HG02885 (cell line): ENCODE data around the gene NPPA.

Experiments used
- ATAC-seq: cut with Tn5 transposase; IDR thresholded peaks from one replicate; pipeline ENCODE4 v1.9.1; 2021; ENCODE audit warnings: mild to moderate bottlenecking; ENCODE audit not compliant: unreplicated experiment, poor library complexity

The NPPA gene

GRCh38 chr1:11845641-11846335, 1.8 kb downstream of the NPPA start:
- no peak for ATAC-seq

DNA sequence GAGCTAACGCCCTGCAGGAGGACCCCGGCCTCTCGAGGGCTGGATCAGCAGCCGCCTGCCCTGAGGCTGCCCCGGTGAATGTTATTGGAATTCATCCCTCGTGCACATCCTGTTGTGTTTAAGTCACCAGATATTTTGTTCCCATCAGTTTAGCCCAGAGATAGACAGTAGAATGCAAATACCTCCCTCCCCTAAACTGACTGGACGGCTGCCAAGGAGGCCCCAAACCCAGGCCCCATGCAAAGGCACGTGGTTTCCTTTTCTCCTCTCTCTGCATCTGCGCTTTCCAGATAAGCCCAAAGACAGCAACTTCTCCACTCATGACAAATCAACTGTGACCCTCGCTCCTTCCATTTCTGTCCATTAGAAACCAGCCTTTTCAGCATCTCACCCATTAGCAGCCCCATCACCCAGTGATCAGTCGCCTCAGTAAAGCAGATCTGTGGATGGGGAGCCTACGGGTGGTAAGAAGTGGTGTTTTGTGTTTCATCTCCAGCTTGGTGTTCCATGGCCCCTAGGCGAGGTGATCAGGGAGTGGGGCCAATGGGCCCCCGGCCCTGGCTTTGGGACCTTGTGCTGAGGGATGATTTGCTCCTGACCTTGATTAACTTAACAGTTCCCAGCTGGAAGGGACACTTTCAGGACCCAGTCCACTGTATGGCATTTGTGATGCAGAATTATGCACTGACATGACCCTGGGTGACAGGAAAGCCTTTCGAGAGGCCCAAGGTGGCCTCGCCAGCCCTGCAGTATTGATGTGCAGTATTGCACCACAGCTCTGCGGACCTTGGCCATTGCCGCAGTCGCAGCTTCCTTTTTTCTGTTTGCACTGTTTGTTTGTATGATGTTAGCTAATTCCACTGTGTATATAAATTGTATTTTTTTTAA, 5.2 kb downstream of the NPPA start:
- no peak for ATAC-seq

- ATAC-seq = no peak
Measured at GRCh38 chr1:11841245-11842153, 6.1 kb downstream of the NPPA start.

DNA sequence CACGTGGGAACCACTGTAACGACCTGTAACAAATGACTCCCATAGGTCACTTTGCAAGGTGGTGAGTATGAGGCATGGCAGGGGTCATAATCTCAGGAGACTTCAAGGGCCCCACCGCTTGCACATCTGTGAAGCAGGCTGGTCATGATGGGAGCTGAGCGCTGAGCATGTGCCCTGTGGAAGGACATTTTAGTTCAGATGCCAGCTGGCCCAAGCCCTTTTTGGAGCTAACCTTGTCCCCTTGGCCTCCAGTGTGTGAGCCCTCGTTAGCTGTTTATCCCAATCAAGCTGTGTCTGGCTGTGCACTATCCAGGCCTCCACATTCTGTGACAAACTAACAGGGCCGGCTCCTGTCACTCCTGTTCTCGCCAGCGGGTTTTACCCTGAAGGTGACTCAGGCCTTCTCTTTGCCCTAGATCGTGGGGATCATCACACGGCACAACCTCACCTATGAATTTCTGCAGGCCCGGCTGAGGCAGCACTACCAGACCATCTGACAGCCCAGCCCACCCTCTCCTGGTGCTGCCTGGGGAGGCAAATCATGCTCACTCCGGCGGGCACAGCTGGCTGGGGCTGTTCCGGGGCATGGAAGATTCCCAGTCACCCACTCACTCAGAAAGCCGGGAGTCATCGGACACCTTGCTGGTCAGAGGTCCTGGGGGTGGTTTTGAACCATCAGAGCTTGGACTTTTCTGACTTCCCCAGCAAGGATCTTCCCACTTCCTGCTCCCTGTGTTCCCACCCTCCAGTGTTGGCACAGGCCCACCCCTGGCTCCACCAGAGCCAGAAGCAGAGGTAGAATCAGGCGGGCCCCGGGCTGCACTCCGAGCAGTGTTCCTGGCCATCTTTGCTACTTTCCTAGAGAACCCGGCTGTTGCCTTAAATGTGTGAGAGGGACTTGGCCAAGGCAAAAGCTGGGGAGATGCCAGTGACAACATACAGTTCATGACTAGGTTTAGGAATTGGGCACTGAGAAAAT, 7.6 kb downstream of the NPPA start:
- no peak for ATAC-seq

DNA sequence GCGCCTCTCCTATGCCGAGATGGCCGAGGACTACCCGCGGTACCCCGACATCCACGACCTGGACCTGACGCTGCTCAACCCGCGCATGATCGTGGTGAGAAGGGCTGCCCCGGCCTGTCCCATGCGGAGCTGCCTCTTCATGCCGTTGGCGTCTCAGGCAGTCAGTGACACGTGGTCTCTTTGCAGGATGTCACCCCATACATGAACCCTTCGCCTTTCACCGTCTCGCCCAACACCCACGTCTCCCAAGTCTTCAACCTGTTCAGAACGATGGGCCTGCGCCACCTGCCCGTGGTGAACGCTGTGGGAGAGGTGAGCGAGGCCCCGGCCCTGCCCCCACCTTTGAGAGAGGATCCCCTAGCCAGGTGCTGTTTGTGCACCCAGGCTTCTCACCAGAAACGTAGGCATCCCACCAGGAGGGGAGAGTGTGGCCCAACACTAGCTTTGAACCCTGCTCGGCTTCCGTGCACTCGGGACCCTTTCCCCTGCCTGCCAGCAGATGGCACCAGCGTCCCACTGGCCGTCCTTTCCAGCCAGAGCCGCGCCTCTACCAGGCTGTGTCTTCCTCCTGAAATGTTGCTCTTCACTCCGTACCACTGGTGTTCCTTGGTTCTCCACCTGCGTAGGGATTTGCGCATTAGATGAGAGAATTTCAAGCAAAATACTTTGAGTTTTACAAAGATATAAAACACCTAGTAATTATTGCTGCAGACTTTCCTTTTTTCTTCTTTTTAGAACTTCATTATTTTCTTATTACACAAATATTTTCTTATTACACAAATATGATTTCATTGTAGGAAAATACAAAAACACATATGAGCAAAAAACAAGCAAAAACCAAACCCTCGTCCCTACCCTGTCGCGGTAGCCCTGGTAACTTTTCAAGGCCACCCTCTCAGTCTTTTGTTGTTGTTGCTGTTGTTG, 9.0 kb downstream of the NPPA start:
- ATAC-seq = peak; percentile 48

DNA sequence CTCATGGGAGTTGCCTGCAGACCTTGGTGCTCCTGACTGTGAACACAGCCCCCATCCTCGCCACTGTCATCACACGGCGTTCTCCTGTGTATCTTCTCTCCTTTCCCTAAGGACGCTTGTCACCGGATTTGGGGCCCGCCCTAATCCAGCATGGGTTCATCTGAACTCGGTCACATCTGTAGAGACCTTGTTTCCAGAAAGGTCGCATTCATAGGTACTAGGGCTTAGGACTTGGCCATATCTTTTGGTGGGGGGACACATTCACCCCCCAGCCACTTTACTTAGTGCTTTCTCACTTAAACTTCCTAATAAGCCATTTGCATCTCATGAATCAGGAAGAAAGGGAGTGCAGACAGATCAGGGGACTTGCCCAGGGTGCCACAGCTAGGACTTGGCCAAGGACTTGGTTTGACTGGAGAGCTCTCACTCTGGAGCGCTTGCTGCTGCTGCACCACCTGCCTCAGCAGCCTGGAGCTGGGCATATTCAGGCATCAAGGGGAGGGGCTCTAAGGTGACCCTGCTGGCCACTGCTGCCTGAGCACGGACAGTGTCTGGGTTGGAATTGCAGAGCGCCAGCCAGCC, 9.7 kb downstream of the NPPA start:
- no peak for ATAC-seq

GRCh38 chr1:11836955-11837766, 10.4 kb downstream of the NPPA start:
- no peak for ATAC-seq

DNA sequence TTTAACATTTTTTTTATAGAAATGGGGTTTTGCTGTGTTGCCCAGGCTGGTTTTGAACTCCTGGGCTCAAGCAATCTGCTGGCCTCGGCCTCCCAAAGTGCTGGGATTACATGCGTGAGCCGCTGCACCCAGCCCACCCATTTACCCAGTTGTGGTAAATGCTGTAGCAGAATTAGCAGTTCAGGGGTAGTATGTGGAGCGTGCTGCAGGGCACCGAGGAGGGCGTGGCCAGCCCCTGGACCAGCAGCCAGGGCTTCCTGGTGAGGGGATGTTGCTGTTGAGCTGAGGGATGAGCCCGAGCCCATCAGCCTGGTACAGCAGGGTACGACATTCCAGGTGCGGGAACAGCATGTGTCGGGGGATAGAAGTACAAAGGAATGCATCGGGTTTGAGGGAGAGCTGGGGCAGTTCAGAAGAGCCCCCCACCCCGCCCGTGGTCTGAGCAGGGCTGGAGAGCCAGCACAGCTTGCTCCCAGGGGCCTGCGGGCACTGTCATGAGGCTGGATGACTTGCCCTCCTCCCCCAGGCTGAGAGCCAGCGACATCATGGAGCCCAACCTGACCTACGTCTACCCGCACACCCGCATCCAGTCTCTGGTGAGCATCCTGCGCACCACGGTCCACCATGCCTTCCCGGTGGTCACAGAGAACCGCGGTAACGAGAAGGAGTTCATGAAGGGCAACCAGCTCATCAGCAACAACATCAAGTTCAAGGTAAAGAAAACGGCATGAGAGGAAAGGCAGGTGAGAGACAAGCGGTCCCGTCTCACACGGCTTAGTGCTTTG, 11.9 kb downstream of the NPPA start:
- ATAC-seq = no peak

GRCh38 chr1:11833900-11834299, 13.7 kb downstream of the NPPA start:
- ATAC-seq = no peak

DNA sequence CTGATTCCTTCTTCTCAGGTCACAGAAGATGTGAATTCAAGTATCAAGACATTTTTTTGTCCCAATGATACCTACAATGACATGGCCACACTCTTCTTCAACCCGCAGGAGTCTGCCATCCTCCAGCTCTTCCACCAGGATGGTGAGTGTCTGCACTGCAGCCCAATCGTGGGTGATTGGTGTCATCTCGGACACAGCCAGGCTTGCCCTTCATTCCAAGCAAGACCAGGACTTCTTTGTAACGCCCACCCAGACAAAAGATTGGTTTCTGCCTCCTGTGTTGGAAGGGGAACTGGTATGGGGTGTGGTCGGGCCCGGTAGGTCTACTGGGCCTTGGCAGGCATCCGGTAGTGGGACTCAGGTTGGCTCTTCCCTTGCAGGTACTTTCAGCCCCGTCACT, 14.1 kb downstream of the NPPA start:
- no peak for ATAC-seq

DNA sequence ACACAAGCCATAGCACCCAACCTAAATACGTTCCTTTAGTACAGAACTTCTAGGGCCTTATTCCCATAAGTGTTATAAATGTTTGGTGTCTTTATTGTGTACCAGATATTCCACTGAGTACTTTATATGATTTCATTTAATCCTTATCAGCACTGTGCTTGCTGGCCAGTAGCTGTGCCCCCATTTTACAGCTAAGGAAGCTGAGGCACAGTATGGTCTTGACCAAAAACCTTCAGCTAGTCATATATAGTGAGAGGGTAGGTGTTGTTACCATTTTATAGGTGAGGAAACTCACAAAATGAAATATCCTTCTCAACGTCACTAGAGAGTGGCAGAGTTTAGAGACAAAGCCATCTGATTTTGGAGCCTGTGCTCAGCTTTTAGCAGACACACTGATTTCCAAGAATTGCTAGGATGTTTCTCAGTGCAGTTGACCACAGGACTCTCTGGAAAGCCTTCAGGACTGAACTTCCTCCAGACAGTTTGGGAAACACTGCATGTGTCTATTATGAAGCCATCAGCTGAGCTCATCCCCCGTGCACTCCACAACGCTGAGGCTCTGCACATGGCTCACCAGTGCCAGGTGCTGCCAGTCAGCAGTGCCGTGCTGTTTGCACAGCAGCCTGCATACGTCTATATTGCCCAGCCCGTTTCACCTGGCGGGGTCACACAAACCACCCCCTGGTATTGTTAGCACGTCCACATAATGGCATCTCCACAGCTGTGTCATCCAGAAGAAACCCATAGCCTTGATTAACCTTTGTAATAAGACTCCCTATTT, 15.4 kb downstream of the NPPA start:
- no peak for ATAC-seq

DNA sequence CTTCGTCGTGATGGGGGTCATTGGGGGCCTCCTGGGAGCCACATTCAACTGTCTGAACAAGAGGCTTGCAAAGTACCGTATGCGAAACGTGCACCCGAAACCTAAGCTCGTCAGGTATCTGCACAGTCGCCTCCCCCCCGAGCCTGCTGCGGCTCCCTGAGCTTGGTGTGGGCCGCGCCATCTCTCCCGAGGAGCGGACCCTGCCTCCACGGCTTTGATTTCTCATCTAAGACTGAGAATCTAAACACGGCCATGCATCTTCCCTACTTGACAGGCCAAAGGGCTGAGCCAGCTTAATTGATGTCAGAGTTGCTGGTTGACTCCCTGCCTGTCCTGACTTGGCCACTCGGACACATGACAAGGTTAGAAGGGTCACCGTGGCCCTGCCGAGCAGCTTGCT, 19.1 kb downstream of the NPPA start:
- ATAC-seq = no peak

DNA sequence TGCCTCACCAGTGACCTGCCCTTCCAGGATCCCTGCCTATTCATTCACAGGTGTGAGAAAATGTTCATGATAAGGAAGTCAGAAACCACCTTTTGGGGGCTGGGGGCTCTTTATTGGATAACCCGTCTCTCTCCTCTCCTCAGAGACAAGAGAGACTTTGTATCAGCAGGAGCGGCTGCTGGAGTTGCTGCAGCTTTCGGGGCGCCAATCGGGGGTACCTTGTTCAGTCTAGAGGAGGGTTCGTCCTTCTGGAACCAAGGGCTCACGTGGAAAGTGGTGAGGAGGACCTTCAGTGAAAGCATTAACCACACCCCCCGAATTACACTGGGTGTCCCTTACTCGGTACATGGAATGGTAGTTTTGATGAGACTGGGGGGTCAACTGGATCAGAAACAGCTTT, 20.6 kb downstream of the NPPA start:
- no peak for ATAC-seq

DNA sequence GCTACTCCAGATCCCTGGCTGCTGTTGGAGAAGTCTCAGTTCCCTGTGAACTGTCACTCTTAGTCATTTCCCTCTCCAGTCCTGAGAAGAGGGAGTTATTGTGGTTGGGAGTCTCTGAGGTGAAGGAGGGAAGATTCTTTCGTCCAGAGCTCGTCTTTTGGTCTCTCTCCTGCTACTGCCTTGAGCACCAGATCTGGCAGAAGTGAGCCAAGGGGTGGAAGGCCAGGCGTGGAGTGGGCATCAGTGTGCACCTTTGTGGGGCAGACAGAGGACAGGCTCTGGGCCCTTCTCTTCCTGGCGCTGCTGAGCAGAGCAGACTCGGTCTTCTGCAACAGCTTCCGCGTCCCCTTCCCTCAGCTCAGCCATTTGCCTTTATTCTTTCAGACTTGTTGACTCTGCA, 22.5 kb downstream of the NPPA start:
- no peak for ATAC-seq

DNA sequence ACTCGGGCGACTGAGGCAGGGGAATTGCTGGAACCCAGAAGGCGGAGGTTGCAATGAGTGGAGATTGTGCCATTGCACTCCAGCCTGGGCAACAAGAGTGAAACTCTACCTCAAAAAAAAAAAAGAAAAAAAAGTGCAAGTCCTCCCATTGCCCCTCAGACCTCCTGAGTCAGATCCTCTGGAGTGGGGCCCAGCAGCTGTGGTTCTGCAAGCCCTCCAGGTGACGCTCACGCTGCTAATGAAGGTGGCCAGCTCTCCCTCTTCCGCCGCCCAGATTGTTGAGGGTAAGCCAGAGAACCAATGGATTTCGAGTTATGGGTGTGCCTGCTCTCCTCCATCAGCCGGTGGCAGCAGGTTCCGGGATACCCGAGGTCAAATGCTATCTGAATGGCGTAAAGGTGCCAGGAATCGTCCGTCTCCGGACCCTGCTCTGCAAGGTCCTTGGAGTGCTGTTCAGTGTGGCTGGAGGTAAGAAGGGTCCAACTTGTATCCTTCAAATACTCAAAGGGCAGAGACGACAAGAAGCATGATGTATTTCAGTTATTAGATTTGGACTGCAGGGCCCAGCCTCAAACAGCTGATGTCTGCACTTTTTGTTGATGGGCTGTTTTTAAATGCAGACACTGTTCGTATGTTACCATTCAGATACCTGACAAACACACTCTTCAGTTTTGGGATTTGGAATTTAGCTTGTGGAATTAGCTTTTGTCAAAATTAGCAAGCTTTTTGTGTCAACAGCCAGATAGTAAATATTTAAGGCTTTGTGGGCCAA, 24.0 kb downstream of the NPPA start:
- no peak for ATAC-seq
